Neural cell (in vitro differentiated cells): ENCODE data around the gene PLEKHA3. TPM values are rescaled to one million over a fixed set of nuclear protein-coding genes. Genes with fewer than 3 reads are reported as not detected.

Experiments used
- H2AFZ ChIP-seq: fragments of 200-600, 300-800 bp; sonication (generic), shearing (Covaris generic); 2 replicates; pipeline ENCODE4 v1.6.0; 2014; ENCODE audit warnings: low read depth, mild to moderate bottlenecking, antibody characterized with exemption, low read length, moderate library complexity
- H3F3A ChIP-seq: fragments of 200-600 bp; shearing (Covaris generic); 2 replicates; pipeline ENCODE4 v1.6.1; 2016; ENCODE audit warnings: mild to moderate bottlenecking, moderate library complexity, mixed read lengths, antibody characterized with exemption, low read length; ENCODE audit not compliant: insufficient read depth, poor library complexity, severe bottlenecking
- H3K27ac ChIP-seq: fragments of 200-600, 300-800 bp; sonication (generic), shearing (Covaris generic); 2 replicates; pipeline ENCODE4 v1.5.1; 2014; ENCODE audit warnings: mild to moderate bottlenecking, low read length, moderate library complexity
- H3K27me3 ChIP-seq: fragments of 300-800, 200-600 bp; sonication (generic), shearing (Covaris generic); 2 replicates; pipeline ENCODE4 v1.6.0; 2014; ENCODE audit warnings: mild to moderate bottlenecking, low read depth, low read length, moderate library complexity; ENCODE audit not compliant: insufficient read depth
- H3K36me3 ChIP-seq: fragments of 300-800, 200-600 bp; sonication (generic), shearing (Covaris generic); 2 replicates; pipeline ENCODE4 v1.5.1; 2014; ENCODE audit warnings: mild to moderate bottlenecking, antibody characterized with exemption, low read length, moderate library complexity; ENCODE audit not compliant: insufficient read depth
- H3K4me2 ChIP-seq: fragments of 300-800, 200-600 bp; sonication (generic), shearing (Covaris generic); 2 replicates; pipeline ENCODE4 v1.6.0; 2014; ENCODE audit warnings: mild to moderate bottlenecking, low read length
- H3K4me3 ChIP-seq: fragments of 300-800, 200-600 bp; sonication (generic), shearing (Covaris generic); 2 replicates; pipeline ENCODE4 v1.5.1; 2014; ENCODE audit warnings: mild to moderate bottlenecking, low read length, moderate library complexity
- H3K79me2 ChIP-seq: fragments of 200-600 bp; shearing (Covaris generic); replicated peaks from 2 replicates; pipeline ENCODE4 v1.6.0; 2014; ENCODE audit warnings: mild to moderate bottlenecking, low read length, moderate library complexity; ENCODE audit not compliant: insufficient read depth
- H3K9ac ChIP-seq: fragments of 300-800, 200-600 bp; sonication (generic), shearing (Covaris generic); 2 replicates; pipeline ENCODE4 v1.6.1; 2016; ENCODE audit warnings: mild to moderate bottlenecking, low read length, mixed read lengths
- H3K9me2 ChIP-seq: fragments of 200-600 bp; shearing (Covaris generic); 2 replicates; pipeline ENCODE4 v1.6.1; 2016; ENCODE audit warnings: mild to moderate bottlenecking, low read length, mixed read lengths; ENCODE audit not compliant: insufficient read depth
- H3K9me3 ChIP-seq: fragments of 200-600, 300-800 bp; sonication (generic), shearing (Covaris generic); 2 replicates; pipeline ENCODE4 v1.6.1; 2016; ENCODE audit warnings: mild to moderate bottlenecking, mixed run types, low read length, moderate library complexity, mixed read lengths
- H4K20me1 ChIP-seq: fragments of 200-600 bp; shearing (Covaris generic); 2 replicates; pipeline ENCODE4 v1.6.1; 2016; ENCODE audit warnings: mild to moderate bottlenecking, mixed run types; ENCODE audit not compliant: insufficient read depth
- EP300 ChIP-seq: fragments of 450-650 bp; conservative IDR thresholded peaks from 2 replicates; pipeline ENCODE4 v1.6.1; 2014; ENCODE audit warnings: antibody characterized with exemption, mild to moderate bottlenecking, moderate library complexity; ENCODE audit not compliant: poor library complexity, severe bottlenecking
- EZH2 ChIP-seq: fragments of 200-600, 300-800 bp; shearing (Covaris generic), sonication (generic); IDR thresholded peaks from 2 replicates; pipeline ENCODE4 v1.6.1; 2014; ENCODE audit warnings: antibody characterized with exemption, low read length, borderline replicate concordance, mild to moderate bottlenecking; ENCODE audit not compliant: insufficient read depth, poor library complexity, severe bottlenecking
- MXI1 ChIP-seq: fragments of 450-650 bp; conservative IDR thresholded peaks from 2 replicates; pipeline ENCODE4 v1.6.1; 2014; ENCODE audit warnings: antibody characterized with exemption, mild to moderate bottlenecking; ENCODE audit not compliant: poor library complexity, severe bottlenecking
- POLR2AphosphoS5 ChIP-seq: IDR thresholded peaks from 2 replicates; pipeline ENCODE4 v1.6.1; 2012
- RAD21 ChIP-seq: fragments of 450-650 bp; conservative IDR thresholded peaks from 2 replicates; pipeline ENCODE4 v1.6.1; 2014; ENCODE audit warnings: antibody characterized with exemption, mild to moderate bottlenecking, moderate library complexity
- SMC3 ChIP-seq: fragments of 450-650 bp; conservative IDR thresholded peaks from 2 replicates; pipeline ENCODE4 v1.6.1; 2014; ENCODE audit warnings: antibody characterized with exemption, mild to moderate bottlenecking, moderate library complexity; ENCODE audit not compliant: poor library complexity
- TAF1 ChIP-seq: IDR thresholded peaks from 2 replicates; pipeline ENCODE4 v1.6.1; 2012; ENCODE audit warnings: low read depth
- polyA plus RNA-seq: library from polyadenylated mRNA; depleted of rRNA; stranded (reverse); fragments of >200 nt; gene quantifications from 2 replicates; pipeline ENCODE4 v1.2.3, GENCODE V29; 2014
- TF ChIP-seq, protein P1 (sequence below): IDR thresholded peaks from 2 replicates; pipeline ENCODE4 v1.6.1; 2012; ENCODE audit warnings: borderline replicate concordance
- TF ChIP-seq, protein P2 (sequence below): fragments of 450-650 bp; IDR thresholded peaks from 2 replicates; pipeline ENCODE4 v1.5.1; 2014; ENCODE audit warnings: antibody characterized with exemption, mild to moderate bottlenecking, moderate library complexity; ENCODE audit not compliant: poor library complexity, severe bottlenecking

PLEKHA3 gene
- polyA plus RNA-seq, 1 donor from 2014 or later: 16.8 TPM

DNA sequence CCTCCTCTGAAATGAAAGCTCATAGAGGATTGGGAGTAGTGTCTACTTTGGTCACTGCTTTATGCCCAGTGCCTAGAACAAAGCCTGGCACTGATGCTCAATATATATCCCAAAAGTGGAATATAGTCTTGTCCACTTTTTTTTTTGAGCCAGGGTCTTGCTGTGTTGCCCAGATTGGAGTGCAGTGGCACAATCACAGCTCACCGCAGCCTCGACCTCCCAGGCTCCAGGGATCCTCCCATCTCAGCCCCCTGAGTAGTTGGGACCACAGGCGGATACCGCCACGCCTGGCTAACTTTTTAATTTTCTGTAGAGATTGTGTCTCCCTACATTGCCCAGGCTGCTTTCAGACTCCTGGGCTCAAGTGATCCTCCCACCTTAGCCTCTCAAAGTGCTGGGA, 5.7 kb upstream of the PLEKHA3 start:
- peaks cover 3% of the 10 kb centered on the region for H3F3A ChIP-seq
- peaks cover 37% of the 10 kb centered on the region for H3K79me2 ChIP-seq
- peak overlapping the region; percentile 28 for H3K4me3 ChIP-seq
- no peak overlapping the region for H2AFZ ChIP-seq
- no peak overlapping the region for H3K9ac ChIP-seq
- TF ChIP-seq POLR2AphosphoS5: no peak
- no peak for TF ChIP-seq TAF1
- TF ChIP-seq MXI1: no peak
- TF ChIP-seq RAD21: no peak
- TF ChIP-seq EP300: no peak
- TF ChIP-seq, protein P1, sequence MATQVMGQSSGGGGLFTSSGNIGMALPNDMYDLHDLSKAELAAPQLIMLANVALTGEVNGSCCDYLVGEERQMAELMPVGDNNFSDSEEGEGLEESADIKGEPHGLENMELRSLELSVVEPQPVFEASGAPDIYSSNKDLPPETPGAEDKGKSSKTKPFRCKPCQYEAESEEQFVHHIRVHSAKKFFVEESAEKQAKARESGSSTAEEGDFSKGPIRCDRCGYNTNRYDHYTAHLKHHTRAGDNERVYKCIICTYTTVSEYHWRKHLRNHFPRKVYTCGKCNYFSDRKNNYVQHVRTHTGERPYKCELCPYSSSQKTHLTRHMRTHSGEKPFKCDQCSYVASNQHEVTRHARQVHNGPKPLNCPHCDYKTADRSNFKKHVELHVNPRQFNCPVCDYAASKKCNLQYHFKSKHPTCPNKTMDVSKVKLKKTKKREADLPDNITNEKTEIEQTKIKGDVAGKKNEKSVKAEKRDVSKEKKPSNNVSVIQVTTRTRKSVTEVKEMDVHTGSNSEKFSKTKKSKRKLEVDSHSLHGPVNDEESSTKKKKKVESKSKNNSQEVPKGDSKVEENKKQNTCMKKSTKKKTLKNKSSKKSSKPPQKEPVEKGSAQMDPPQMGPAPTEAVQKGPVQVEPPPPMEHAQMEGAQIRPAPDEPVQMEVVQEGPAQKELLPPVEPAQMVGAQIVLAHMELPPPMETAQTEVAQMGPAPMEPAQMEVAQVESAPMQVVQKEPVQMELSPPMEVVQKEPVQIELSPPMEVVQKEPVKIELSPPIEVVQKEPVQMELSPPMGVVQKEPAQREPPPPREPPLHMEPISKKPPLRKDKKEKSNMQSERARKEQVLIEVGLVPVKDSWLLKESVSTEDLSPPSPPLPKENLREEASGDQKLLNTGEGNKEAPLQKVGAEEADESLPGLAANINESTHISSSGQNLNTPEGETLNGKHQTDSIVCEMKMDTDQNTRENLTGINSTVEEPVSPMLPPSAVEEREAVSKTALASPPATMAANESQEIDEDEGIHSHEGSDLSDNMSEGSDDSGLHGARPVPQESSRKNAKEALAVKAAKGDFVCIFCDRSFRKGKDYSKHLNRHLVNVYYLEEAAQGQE: no peak
- TF ChIP-seq, protein P2, sequence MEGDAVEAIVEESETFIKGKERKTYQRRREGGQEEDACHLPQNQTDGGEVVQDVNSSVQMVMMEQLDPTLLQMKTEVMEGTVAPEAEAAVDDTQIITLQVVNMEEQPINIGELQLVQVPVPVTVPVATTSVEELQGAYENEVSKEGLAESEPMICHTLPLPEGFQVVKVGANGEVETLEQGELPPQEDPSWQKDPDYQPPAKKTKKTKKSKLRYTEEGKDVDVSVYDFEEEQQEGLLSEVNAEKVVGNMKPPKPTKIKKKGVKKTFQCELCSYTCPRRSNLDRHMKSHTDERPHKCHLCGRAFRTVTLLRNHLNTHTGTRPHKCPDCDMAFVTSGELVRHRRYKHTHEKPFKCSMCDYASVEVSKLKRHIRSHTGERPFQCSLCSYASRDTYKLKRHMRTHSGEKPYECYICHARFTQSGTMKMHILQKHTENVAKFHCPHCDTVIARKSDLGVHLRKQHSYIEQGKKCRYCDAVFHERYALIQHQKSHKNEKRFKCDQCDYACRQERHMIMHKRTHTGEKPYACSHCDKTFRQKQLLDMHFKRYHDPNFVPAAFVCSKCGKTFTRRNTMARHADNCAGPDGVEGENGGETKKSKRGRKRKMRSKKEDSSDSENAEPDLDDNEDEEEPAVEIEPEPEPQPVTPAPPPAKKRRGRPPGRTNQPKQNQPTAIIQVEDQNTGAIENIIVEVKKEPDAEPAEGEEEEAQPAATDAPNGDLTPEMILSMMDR: no peak
- no peak for TF ChIP-seq SMC3
- TF ChIP-seq EZH2: no peak
- no peak overlapping the region for H3K27ac ChIP-seq
- H3K27me3 ChIP-seq: no peaks in the 10 kb centered on the region
- H4K20me1 ChIP-seq: no peaks in the 10 kb centered on the region
- H3K36me3 ChIP-seq: no peaks in the 10 kb centered on the region
- no peak overlapping the region for H3K4me2 ChIP-seq
- no peaks in the 10 kb centered on the region for H3K9me2 ChIP-seq
- H3K9me3 ChIP-seq: no peaks in the 10 kb centered on the region

- no peak overlapping the region for H3K27ac ChIP-seq
- H3F3A ChIP-seq: peaks cover 3% of the 10 kb centered on the region
- H3K9me3 ChIP-seq: no peaks in the 10 kb centered on the region
- no peaks in the 10 kb centered on the region for H3K9me2 ChIP-seq
- H2AFZ ChIP-seq: no peak overlapping the region
- no peak overlapping the region for H3K4me2 ChIP-seq
- no peak overlapping the region for H3K9ac ChIP-seq
- H3K79me2 ChIP-seq: peaks cover 40% of the 10 kb centered on the region
- no peaks in the 10 kb centered on the region for H3K36me3 ChIP-seq
- H3K27me3 ChIP-seq: no peaks in the 10 kb centered on the region
- no peak for TF ChIP-seq RAD21
- H4K20me1 ChIP-seq: no peaks in the 10 kb centered on the region
- H3K4me3 ChIP-seq: peak overlapping the region; percentile 82
Measured at GRCh38 chr2:178476477-178476876, 3.8 kb upstream of the PLEKHA3 start.
